OCI-LY1 (cell line): ENCODE measurements around the gene CCDC27.

ENCODE experiments used
- H2AFZ ChIP-seq: fragments of 200-600 bp; sonication (generic), shearing (Covaris generic); 2 replicates; pipeline ENCODE4 v1.6.0; 2014; ENCODE audit warnings: antibody characterized with exemption, mild to moderate bottlenecking, low read length
- H3F3A ChIP-seq: fragments of 200-600 bp; sonication (generic), shearing (Covaris generic); 2 replicates; pipeline ENCODE4 v1.6.0; 2014; ENCODE audit warnings: mild to moderate bottlenecking, antibody characterized with exemption, low read length, moderate library complexity; ENCODE audit not compliant: insufficient read depth
- H3K27ac ChIP-seq: fragments of 200-600 bp; sonication (generic); 2 replicates; pipeline ENCODE4 v1.5.1; 2014; ENCODE audit warnings: low read length, mixed run types, mild to moderate bottlenecking, low read depth; ENCODE audit not compliant: poor library complexity, severe bottlenecking
- H3K27me3 ChIP-seq: fragments of 200-600 bp; sonication (generic); 2 replicates; pipeline ENCODE4 v1.6.0; 2014; ENCODE audit warnings: antibody characterized with exemption, mild to moderate bottlenecking, low read length, moderate library complexity; ENCODE audit not compliant: insufficient read depth
- H3K36me3 ChIP-seq: fragments of 200-600 bp; sonication (generic); 2 replicates; pipeline ENCODE4 v1.6.1; 2014; ENCODE audit warnings: mild to moderate bottlenecking, antibody characterized with exemption, low read length, moderate library complexity, mixed read lengths; ENCODE audit not compliant: insufficient read depth
- H3K4me1 ChIP-seq: fragments of 200-600 bp; sonication (generic); 2 replicates; pipeline ENCODE4 v1.5.1; 2014; ENCODE audit warnings: mild to moderate bottlenecking, low read length, moderate library complexity; ENCODE audit not compliant: insufficient read depth, severe bottlenecking
- H3K4me2 ChIP-seq: fragments of 200-600 bp; sonication (generic), shearing (Covaris generic); 2 replicates; pipeline ENCODE4 v1.6.1; 2014; ENCODE audit warnings: low read length
- H3K4me3 ChIP-seq: fragments of 200-600 bp; sonication (generic); 2 replicates; pipeline ENCODE4 v1.5.1; 2014; ENCODE audit warnings: low read length, low read depth, mild to moderate bottlenecking, mixed read lengths; ENCODE audit not compliant: poor library complexity, severe bottlenecking
- H3K79me2 ChIP-seq: fragments of 200-600 bp; shearing (Covaris generic); 2 replicates; pipeline ENCODE4 v1.6.1; 2016; ENCODE audit warnings: mixed run types, low read length, mixed read lengths; ENCODE audit not compliant: insufficient read depth
- H3K9ac ChIP-seq: fragments of 200-600 bp; sonication (generic), shearing (Covaris generic); 2 replicates; pipeline ENCODE4 v1.6.1; 2014; ENCODE audit warnings: mild to moderate bottlenecking, low read length, mixed read lengths
- H3K9me2 ChIP-seq: fragments of 200-600 bp; sonication (generic), shearing (Covaris generic); 2 replicates; pipeline ENCODE4 v1.6.1; 2014; ENCODE audit warnings: low read depth, mild to moderate bottlenecking, low read length, mixed read lengths
- H3K9me3 ChIP-seq: fragments of 200-600 bp; shearing (Covaris generic); 2 replicates; pipeline ENCODE4 v1.6.1; 2014; ENCODE audit warnings: low read length, mixed read lengths
- H4K20me1 ChIP-seq: fragments of 200-600 bp; sonication (generic), shearing (Covaris generic); 2 replicates; pipeline ENCODE4 v1.6.0; 2016; ENCODE audit warnings: mild to moderate bottlenecking, low read length; ENCODE audit not compliant: insufficient read depth
- EZH2 ChIP-seq: fragments of 200-600 bp; sonication (generic), shearing (Covaris generic); IDR thresholded peaks from 2 replicates; pipeline ENCODE4 v1.8.0; 2017; ENCODE audit warnings: borderline replicate concordance, mixed run types, mild to moderate bottlenecking, antibody characterized with exemption, low read length, moderate library complexity, mixed read lengths
- TF ChIP-seq, protein P1 (sequence below): fragments of 200-600 bp; sonication (generic), shearing (Covaris generic); IDR thresholded peaks from 2 replicates; pipeline ENCODE4 v1.5.1; 2017; ENCODE audit warnings: mild to moderate bottlenecking, antibody characterized with exemption, low read length, moderate library complexity, mixed read lengths

Gene CCDC27

GRCh38 chr1:3735027-3735681 is 17.1 kb upstream of the CCDC27 start:
- H3K4me3 ChIP-seq: no peak overlapping the region
- H3K9me2 ChIP-seq: no peaks in the 10 kb centered on the region
- H3K9ac ChIP-seq: no peak overlapping the region
- no peaks in the 10 kb centered on the region for H3K4me1 ChIP-seq
- H3K79me2 ChIP-seq: no peaks in the 10 kb centered on the region
- no peaks in the 10 kb centered on the region for H3K9me3 ChIP-seq
- H4K20me1 ChIP-seq: no peaks in the 10 kb centered on the region
- peaks cover 36% of the 10 kb centered on the region for H3K36me3 ChIP-seq
- H2AFZ ChIP-seq: no peak overlapping the region
- TF ChIP-seq EZH2: no peak
- TF ChIP-seq, protein P1, sequence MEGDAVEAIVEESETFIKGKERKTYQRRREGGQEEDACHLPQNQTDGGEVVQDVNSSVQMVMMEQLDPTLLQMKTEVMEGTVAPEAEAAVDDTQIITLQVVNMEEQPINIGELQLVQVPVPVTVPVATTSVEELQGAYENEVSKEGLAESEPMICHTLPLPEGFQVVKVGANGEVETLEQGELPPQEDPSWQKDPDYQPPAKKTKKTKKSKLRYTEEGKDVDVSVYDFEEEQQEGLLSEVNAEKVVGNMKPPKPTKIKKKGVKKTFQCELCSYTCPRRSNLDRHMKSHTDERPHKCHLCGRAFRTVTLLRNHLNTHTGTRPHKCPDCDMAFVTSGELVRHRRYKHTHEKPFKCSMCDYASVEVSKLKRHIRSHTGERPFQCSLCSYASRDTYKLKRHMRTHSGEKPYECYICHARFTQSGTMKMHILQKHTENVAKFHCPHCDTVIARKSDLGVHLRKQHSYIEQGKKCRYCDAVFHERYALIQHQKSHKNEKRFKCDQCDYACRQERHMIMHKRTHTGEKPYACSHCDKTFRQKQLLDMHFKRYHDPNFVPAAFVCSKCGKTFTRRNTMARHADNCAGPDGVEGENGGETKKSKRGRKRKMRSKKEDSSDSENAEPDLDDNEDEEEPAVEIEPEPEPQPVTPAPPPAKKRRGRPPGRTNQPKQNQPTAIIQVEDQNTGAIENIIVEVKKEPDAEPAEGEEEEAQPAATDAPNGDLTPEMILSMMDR: no peak
- H3F3A ChIP-seq: no peaks in the 10 kb centered on the region
- peaks cover under 1% of the 10 kb centered on the region; the same call in 1 of the 2 replicates for H3K27me3 ChIP-seq
- no peak overlapping the region for H3K27ac ChIP-seq
- H3K4me2 ChIP-seq: no peak overlapping the region

- Histone ChIP-seq H3K9me3 (no peaks in the 10 kb centered on the region), H3K9ac (no peak overlapping the region)
Measured at GRCh38 chr1:3735688-3736087, 16.6 kb upstream of the CCDC27 start.

GRCh38 chr1:3736131-3736561 is 16.1 kb upstream of the CCDC27 start:
- Histone ChIP-seq H3K4me3 (no peak overlapping the region), H3K9me3 (no peaks in the 10 kb centered on the region), H3K27me3 (no peaks in the 10 kb centered on the region; the same call in 1 of the 2 replicates), H3K79me2 (no peaks in the 10 kb centered on the region), H3K9me2 (no peaks in the 10 kb centered on the region), H2AFZ (no peak overlapping the region), H3K27ac (no peak overlapping the region), H3F3A (no peaks in the 10 kb centered on the region), H3K4me2 (no peak overlapping the region), H3K9ac (no peak overlapping the region), H3K4me1 (no peaks in the 10 kb centered on the region), H4K20me1 (no peaks in the 10 kb centered on the region), H3K36me3 (peaks cover 36% of the 10 kb centered on the region)
- TF ChIP-seq, protein P1: no peak
- no peak for TF ChIP-seq EZH2

More at GRCh38 chr1:3735688-3736087, 16.6 kb upstream of the CCDC27 start:
- no peak overlapping the region for H3K4me3 ChIP-seq
- no peak overlapping the region for H2AFZ ChIP-seq
- H3K9me2 ChIP-seq: no peaks in the 10 kb centered on the region
- no peaks in the 10 kb centered on the region for H4K20me1 ChIP-seq
- H3F3A ChIP-seq: no peaks in the 10 kb centered on the region
- TF ChIP-seq EZH2: no peak
- TF ChIP-seq, protein P1: no peak
- H3K4me2 ChIP-seq: no peak overlapping the region
- no peaks in the 10 kb centered on the region for H3K79me2 ChIP-seq
- H3K4me1 ChIP-seq: no peaks in the 10 kb centered on the region
- H3K27ac ChIP-seq: no peak overlapping the region
- H3K27me3 ChIP-seq: no peaks in the 10 kb centered on the region; the same call in 1 of the 2 replicates
- H3K36me3 ChIP-seq: peaks cover 36% of the 10 kb centered on the region
